Measurements from ENCODE around the gene NPC1. TPM values are rescaled to one million over a fixed set of nuclear protein-coding genes. Genes with fewer than 3 reads are reported as not detected.

NPC1 gene
- total and polyA plus RNA-seq, 4 donors: 9.5 to 46.7 (median 27.3) TPM

DNA sequence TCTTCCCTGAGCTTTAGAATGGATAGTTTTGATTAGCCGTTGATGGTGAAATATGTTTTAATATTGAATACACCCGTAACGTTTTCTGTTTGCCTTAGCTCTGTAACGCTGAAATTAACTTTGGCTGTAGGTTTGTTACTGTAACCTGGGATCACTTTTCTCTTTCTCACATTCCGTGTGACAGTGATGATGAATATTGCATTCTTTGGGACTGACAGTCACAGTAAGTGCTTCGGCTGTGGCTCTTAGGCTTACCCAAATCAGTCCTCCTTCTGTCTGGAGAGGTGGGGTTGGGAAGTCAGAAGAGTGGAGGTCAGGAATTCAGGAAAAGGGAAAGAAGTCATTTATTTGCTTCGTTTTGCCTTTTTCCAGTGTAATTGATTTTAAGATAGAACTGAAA is 65.0 kb downstream of the NPC1 start:
- 91% methylated on average over 7 of the region's 7 CpGs for WGBS
- H3K36me3 ChIP-seq (ENCODE audit: control insufficient read depth in 4 of 4, insufficient read depth in 3 of 4, low read depth in 1 of 4, low read length in 3 of 4): peaks cover 16 to 60% (median 49%) of the 10 kb centered on the region in 4 donors
- H3K4me1 ChIP-seq (ENCODE audit: control insufficient read depth in 4 of 4, insufficient read depth in 4 of 4, low read length in 3 of 4): peaks cover 0 to 12% (median 5%) of the 10 kb centered on the region in 4 donors
- no peak overlapping the region for H3K4me3 ChIP-seq (ENCODE audit: low read depth in 1 of 3, low read length in 3 of 3)
- no peaks in the 10 kb centered on the region for H3K9me3 ChIP-seq (ENCODE audit: control insufficient read depth in 4 of 4, low read length in 3 of 4)
- no peak for DNase-seq (ENCODE audit: low spot score)
- TF ChIP-seq RAD21 (IDR thresholded peaks at IDR 0.05) (no peak), GABPA (IDR thresholded peaks at IDR 0.05 in 1 of 2, conservative IDR thresholded peaks at IDR 0.05 in 1 of 2) (no peak), HNF4G (IDR thresholded peaks at IDR 0.05) (no peak), FOXA1 (IDR thresholded peaks at IDR 0.05) (no peak), YY1 (IDR thresholded peaks at IDR 0.05) (no peak), HNF4A (conservative IDR thresholded peaks at IDR 0.05) (no peak), RXRA (IDR thresholded peaks at IDR 0.05) (no peak), NR2F2 (IDR thresholded peaks at IDR 0.05) (no peak), JUND (IDR thresholded peaks at IDR 0.05) (no peak), TAF1 (conservative IDR thresholded peaks at IDR 0.05) (no peak), SP1 (IDR thresholded peaks at IDR 0.05) (no peak), EGR1 (IDR thresholded peaks at IDR 0.05; ENCODE audit: low read depth in 2 of 2) (no peak), FOXA2 (IDR thresholded peaks at IDR 0.05) (no peak)
- TF ChIP-seq, protein P1, sequence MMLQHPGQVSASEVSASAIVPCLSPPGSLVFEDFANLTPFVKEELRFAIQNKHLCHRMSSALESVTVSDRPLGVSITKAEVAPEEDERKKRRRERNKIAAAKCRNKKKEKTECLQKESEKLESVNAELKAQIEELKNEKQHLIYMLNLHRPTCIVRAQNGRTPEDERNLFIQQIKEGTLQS (IDR thresholded peaks at IDR 0.05): no peak
- TF ChIP-seq, protein P2, sequence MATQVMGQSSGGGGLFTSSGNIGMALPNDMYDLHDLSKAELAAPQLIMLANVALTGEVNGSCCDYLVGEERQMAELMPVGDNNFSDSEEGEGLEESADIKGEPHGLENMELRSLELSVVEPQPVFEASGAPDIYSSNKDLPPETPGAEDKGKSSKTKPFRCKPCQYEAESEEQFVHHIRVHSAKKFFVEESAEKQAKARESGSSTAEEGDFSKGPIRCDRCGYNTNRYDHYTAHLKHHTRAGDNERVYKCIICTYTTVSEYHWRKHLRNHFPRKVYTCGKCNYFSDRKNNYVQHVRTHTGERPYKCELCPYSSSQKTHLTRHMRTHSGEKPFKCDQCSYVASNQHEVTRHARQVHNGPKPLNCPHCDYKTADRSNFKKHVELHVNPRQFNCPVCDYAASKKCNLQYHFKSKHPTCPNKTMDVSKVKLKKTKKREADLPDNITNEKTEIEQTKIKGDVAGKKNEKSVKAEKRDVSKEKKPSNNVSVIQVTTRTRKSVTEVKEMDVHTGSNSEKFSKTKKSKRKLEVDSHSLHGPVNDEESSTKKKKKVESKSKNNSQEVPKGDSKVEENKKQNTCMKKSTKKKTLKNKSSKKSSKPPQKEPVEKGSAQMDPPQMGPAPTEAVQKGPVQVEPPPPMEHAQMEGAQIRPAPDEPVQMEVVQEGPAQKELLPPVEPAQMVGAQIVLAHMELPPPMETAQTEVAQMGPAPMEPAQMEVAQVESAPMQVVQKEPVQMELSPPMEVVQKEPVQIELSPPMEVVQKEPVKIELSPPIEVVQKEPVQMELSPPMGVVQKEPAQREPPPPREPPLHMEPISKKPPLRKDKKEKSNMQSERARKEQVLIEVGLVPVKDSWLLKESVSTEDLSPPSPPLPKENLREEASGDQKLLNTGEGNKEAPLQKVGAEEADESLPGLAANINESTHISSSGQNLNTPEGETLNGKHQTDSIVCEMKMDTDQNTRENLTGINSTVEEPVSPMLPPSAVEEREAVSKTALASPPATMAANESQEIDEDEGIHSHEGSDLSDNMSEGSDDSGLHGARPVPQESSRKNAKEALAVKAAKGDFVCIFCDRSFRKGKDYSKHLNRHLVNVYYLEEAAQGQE (IDR thresholded peaks at IDR 0.05): no peak
- TF ChIP-seq, protein P3, sequence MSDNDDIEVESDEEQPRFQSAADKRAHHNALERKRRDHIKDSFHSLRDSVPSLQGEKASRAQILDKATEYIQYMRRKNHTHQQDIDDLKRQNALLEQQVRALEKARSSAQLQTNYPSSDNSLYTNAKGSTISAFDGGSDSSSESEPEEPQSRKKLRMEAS (IDR thresholded peaks at IDR 0.05): no peak
- TF ChIP-seq, protein P4, sequence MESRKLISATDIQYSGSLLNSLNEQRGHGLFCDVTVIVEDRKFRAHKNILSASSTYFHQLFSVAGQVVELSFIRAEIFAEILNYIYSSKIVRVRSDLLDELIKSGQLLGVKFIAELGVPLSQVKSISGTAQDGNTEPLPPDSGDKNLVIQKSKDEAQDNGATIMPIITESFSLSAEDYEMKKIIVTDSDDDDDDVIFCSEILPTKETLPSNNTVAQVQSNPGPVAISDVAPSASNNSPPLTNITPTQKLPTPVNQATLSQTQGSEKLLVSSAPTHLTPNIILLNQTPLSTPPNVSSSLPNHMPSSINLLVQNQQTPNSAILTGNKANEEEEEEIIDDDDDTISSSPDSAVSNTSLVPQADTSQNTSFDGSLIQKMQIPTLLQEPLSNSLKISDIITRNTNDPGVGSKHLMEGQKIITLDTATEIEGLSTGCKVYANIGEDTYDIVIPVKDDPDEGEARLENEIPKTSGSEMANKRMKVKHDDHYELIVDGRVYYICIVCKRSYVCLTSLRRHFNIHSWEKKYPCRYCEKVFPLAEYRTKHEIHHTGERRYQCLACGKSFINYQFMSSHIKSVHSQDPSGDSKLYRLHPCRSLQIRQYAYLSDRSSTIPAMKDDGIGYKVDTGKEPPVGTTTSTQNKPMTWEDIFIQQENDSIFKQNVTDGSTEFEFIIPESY (IDR thresholded peaks at IDR 0.05): no peak
- H3K27me3 ChIP-seq (ENCODE audit: control insufficient read depth in 4 of 4, insufficient read depth in 4 of 4, low read length in 3 of 4): no peaks in the 10 kb centered on the region
- no peak overlapping the region for H3K27ac ChIP-seq (ENCODE audit: low read depth in 1 of 2, low read length in 2 of 2)
- no peak overlapping the region for H3K9ac ChIP-seq (ENCODE audit: low read depth in 1 of 2, low read length in 2 of 2)

DNA sequence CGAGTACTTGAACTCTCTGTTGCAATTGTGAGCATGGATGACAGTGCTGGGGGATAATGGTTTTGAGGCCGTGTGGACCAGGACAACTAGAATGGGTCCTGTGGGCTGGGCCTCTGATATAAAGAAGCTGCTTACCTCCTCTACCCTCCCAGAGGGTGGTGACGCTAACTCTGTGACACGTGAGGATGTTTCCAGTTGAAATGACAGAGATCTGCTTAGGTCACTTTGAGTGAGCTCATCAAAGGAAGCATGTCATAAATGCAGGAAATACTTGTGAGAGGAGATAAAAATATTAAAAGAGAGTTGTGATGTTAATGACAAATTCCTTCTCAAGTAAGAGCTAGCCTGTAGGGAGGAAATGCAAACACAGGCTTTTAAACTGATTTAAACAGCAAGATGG is 66.6 kb downstream of the NPC1 start:
- Histone ChIP-seq H3K9me3 (ENCODE audit: control insufficient read depth in 4 of 4, low read length in 3 of 4) (no peaks in the 10 kb centered on the region), H3K4me3 (ENCODE audit: low read depth in 1 of 3, low read length in 3 of 3) (no peak overlapping the region), H3K4me1 (ENCODE audit: control insufficient read depth in 4 of 4, insufficient read depth in 4 of 4, low read length in 3 of 4) (peaks cover 0 to 12% (median 5%) of the 10 kb centered on the region in 4 donors), H3K9ac (ENCODE audit: low read depth in 1 of 2, low read length in 2 of 2) (no peak overlapping the region), H3K36me3 (ENCODE audit: control insufficient read depth in 4 of 4, insufficient read depth in 3 of 4, low read depth in 1 of 4, low read length in 3 of 4) (peaks cover 16 to 58% (median 44%) of the 10 kb centered on the region in 4 donors), H3K27ac (ENCODE audit: low read depth in 1 of 2, low read length in 2 of 2) (no peak overlapping the region), H3K27me3 (ENCODE audit: control insufficient read depth in 4 of 4, insufficient read depth in 4 of 4, low read length in 3 of 4) (no peaks in the 10 kb centered on the region)
- DNase-seq (ENCODE audit: low spot score): no peak
- WGBS: 83% methylated on average over 4 of the region's 4 CpGs
- TF ChIP-seq FOXA1 (IDR thresholded peaks at IDR 0.05): no peak
- no peak for TF ChIP-seq EGR1 (IDR thresholded peaks at IDR 0.05; ENCODE audit: low read depth in 2 of 2)
- TF ChIP-seq SP1 (IDR thresholded peaks at IDR 0.05): no peak
- TF ChIP-seq JUND (IDR thresholded peaks at IDR 0.05): no peak
- no peak for TF ChIP-seq TAF1 (conservative IDR thresholded peaks at IDR 0.05)
- TF ChIP-seq HNF4G (IDR thresholded peaks at IDR 0.05): no peak
- TF ChIP-seq, protein P3 (IDR thresholded peaks at IDR 0.05): no peak
- TF ChIP-seq, protein P4 (IDR thresholded peaks at IDR 0.05): no peak
- no peak for TF ChIP-seq RXRA (IDR thresholded peaks at IDR 0.05)
- TF ChIP-seq FOXA2 (IDR thresholded peaks at IDR 0.05): no peak
- no peak for TF ChIP-seq NR2F2 (IDR thresholded peaks at IDR 0.05)
- TF ChIP-seq GABPA (IDR thresholded peaks at IDR 0.05 in 1 of 2, conservative IDR thresholded peaks at IDR 0.05 in 1 of 2): no peak
- no peak for TF ChIP-seq RAD21 (IDR thresholded peaks at IDR 0.05)
- TF ChIP-seq HNF4A (conservative IDR thresholded peaks at IDR 0.05): no peak
- TF ChIP-seq, protein P1 (IDR thresholded peaks at IDR 0.05): no peak
- TF ChIP-seq, protein P5, sequence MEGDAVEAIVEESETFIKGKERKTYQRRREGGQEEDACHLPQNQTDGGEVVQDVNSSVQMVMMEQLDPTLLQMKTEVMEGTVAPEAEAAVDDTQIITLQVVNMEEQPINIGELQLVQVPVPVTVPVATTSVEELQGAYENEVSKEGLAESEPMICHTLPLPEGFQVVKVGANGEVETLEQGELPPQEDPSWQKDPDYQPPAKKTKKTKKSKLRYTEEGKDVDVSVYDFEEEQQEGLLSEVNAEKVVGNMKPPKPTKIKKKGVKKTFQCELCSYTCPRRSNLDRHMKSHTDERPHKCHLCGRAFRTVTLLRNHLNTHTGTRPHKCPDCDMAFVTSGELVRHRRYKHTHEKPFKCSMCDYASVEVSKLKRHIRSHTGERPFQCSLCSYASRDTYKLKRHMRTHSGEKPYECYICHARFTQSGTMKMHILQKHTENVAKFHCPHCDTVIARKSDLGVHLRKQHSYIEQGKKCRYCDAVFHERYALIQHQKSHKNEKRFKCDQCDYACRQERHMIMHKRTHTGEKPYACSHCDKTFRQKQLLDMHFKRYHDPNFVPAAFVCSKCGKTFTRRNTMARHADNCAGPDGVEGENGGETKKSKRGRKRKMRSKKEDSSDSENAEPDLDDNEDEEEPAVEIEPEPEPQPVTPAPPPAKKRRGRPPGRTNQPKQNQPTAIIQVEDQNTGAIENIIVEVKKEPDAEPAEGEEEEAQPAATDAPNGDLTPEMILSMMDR (IDR thresholded peaks at IDR 0.05; ENCODE audit: low read depth, low read length, missing input control): no peak
- no peak for TF ChIP-seq YY1 (IDR thresholded peaks at IDR 0.05)

Measured in liver (tissue), 9 donors.